A673 (cell line): ENCODE measurements around the gene PGLYRP1.

Source experiments
- CTCF ChIP-seq: fragments of 300-800, 200-600 bp; sonication (generic); conservative IDR thresholded peaks from 2 replicates; pipeline ENCODE4 v1.5.1; 2017; ENCODE audit warnings: low read depth, mild to moderate bottlenecking, antibody characterized with exemption, low read length, moderate library complexity, mixed read lengths
- EZH2 ChIP-seq: fragments of 200-600 bp; sonication (generic); IDR thresholded peaks from 2 replicates; pipeline ENCODE4 v1.6.1; 2017; ENCODE audit warnings: borderline replicate concordance, low read depth, mild to moderate bottlenecking, mixed read lengths, antibody characterized with exemption, low read length; ENCODE audit not compliant: poor library complexity, severe bottlenecking

- no peak for TF ChIP-seq CTCF
- no peak for TF ChIP-seq EZH2
Measured at GRCh38 chr19:46036744-46037128, 13.9 kb upstream of the PGLYRP1 start.
